H1 (cell line): ENCODE measurements around the gene ACAP2. TPM values are rescaled to one million over a fixed set of nuclear protein-coding genes. Genes with fewer than 3 reads are reported as not detected.
A peak's percentile ranks its signal among the peaks of the same experiment; 100 is the strongest.

Source experiments
- CTCF ChIA-PET: fragments of 300-600 bp; sonication (Branson Sonifier 250); formaldehyde crosslinking; loops from one replicate; lab custom pipeline; 2021; ENCODE audit not compliant: partially characterized antibody; lab: Charles Lee
- POLR2A ChIA-PET: fragments of 300-600 bp; sonication (Branson Sonifier 250); formaldehyde crosslinking; loops from one replicate; lab custom pipeline; 2021; ENCODE audit warnings: inconsistent platforms; ENCODE audit not compliant: partially characterized antibody; lab: Charles Lee
- DNase-seq, 2 experiments: peaks; one replicate each; pipeline versions ENCODE4 v3.0.0 to v3.0.0-alpha.2; 2010 to 2022; ENCODE audit warnings: low spot score in 2 of 2, low read depth in 1 of 2, mixed read lengths in 1 of 2
- FAIRE-seq: peaks from 2 replicates; lab custom pipeline; 2011; peaks lifted over from hg19 to GRCh38; lab: Jason Lieb, UNC
- H2AFZ ChIP-seq: 2 replicates; pipeline ENCODE4 v1.8.1; 2012; ENCODE audit warnings: low read length, inconsistent platforms
- H2AK5ac ChIP-seq: 2 replicates; pipeline ENCODE4 v1.6.1; 2013; ENCODE audit warnings: low read depth, low read length
- H2BK120ac ChIP-seq: replicated peaks from 2 replicates; pipeline ENCODE3; 2013; ENCODE audit warnings: low read depth, low read length, inconsistent platforms
- H2BK12ac ChIP-seq: 2 replicates; pipeline ENCODE4 v1.6.1; 2013; ENCODE audit warnings: low read depth, low read length
- H2BK15ac ChIP-seq: 2 replicates; pipeline ENCODE4 v1.6.1; 2013; ENCODE audit warnings: low read length
- H2BK20ac ChIP-seq: 2 replicates; pipeline ENCODE4 v1.6.1; 2013; ENCODE audit warnings: low read length
- H2BK5ac ChIP-seq: 2 replicates; pipeline ENCODE4 v1.6.1; 2013; ENCODE audit warnings: low read depth, low read length
- H3K14ac ChIP-seq: 2 replicates; pipeline ENCODE4 v1.6.1; 2013; ENCODE audit warnings: inconsistent platforms; ENCODE audit not compliant: insufficient read length
- H3K18ac ChIP-seq: 2 replicates; pipeline ENCODE4 v1.6.1; 2013; ENCODE audit warnings: low read length; ENCODE audit errors: extremely low read depth
- H3K23ac ChIP-seq: 2 replicates; pipeline ENCODE4 v1.6.1; 2013; ENCODE audit warnings: inconsistent platforms; ENCODE audit not compliant: insufficient read length
- H3K23me2 ChIP-seq: 2 replicates; pipeline ENCODE4 v1.6.1; 2013; ENCODE audit warnings: low read depth, low read length
- H3K27ac ChIP-seq: 2 replicates; pipeline ENCODE4 v1.6.1; 2011; ENCODE audit warnings: low read depth, low read length, inconsistent platforms
- H3K27me3 ChIP-seq, 4 experiments: replicated peaks in 1 of 4; 1 replicate in 1 of 4; 2 replicates in 3 of 4; pipeline versions ENCODE4 v1.6.1 to v1.8.1; 2011 to 2013; ENCODE audit warnings: low read length in 3 of 4, mild to moderate bottlenecking in 3 of 4, inconsistent platforms in 2 of 4, mixed read lengths in 2 of 4, moderate library complexity in 1 of 4; ENCODE audit not compliant: control insufficient read depth in 3 of 4, insufficient read depth in 3 of 4; ENCODE audit errors: extremely low read depth in 1 of 4
- H3K36me3 ChIP-seq, 4 experiments: 2 replicates each; pipeline versions ENCODE4 v1.6.1 to v1.8.1; 2011 to 2013; ENCODE audit warnings: mild to moderate bottlenecking in 4 of 4, low read length in 3 of 4, moderate library complexity in 2 of 4, control low read depth in 1 of 4, inconsistent platforms in 1 of 4; ENCODE audit not compliant: insufficient read depth in 4 of 4, control insufficient read depth in 2 of 4
- H3K4ac ChIP-seq: replicated peaks from 2 replicates; pipeline ENCODE3; 2013; ENCODE audit warnings: low read length, low read depth, mixed read lengths, inconsistent platforms; ENCODE audit not compliant: insufficient read length
- H3K4me1 ChIP-seq, 4 experiments: replicated peaks in 1 of 4; 1 replicate in 1 of 4; 2 replicates in 3 of 4; pipeline versions ENCODE4 v1.6.1 to v1.8.1; 2011 to 2013; ENCODE audit warnings: low read length in 3 of 4, inconsistent platforms in 2 of 4, mixed read lengths in 1 of 4; ENCODE audit not compliant: insufficient read depth in 4 of 4, control insufficient read depth in 3 of 4
- H3K4me2 ChIP-seq, 2 experiments: 2 replicates each; pipeline versions ENCODE4 v1.6.1 to v1.8.1; 2011 to 2013; ENCODE audit warnings: low read depth in 2 of 2, low read length in 2 of 2, control low read depth in 1 of 2, inconsistent platforms in 1 of 2, mild to moderate bottlenecking in 1 of 2; ENCODE audit not compliant: insufficient read depth in 1 of 2
- H3K4me3 ChIP-seq, 4 experiments: fragments of 200-600, 300-600 bp in 1 of 4; sonication (generic), shearing (Covaris generic), sonication (Bioruptor Twin) in 1 of 4; 2 replicates each; pipeline versions ENCODE4 v1.5.1 to v1.8.1; 2011 to 2016; ENCODE audit warnings: low read length in 4 of 4, low read depth in 3 of 4, control low read depth in 2 of 4, inconsistent platforms in 2 of 4, mild to moderate bottlenecking in 2 of 4, mixed read lengths in 1 of 4, moderate library complexity in 1 of 4; ENCODE audit not compliant: insufficient read depth in 2 of 4; ENCODE audit errors: extremely low read depth in 1 of 4
- H3K56ac ChIP-seq: replicated peaks from 2 replicates; pipeline ENCODE3; 2013; ENCODE audit warnings: low read depth, mild to moderate bottlenecking, mixed read lengths, low read length, inconsistent platforms; ENCODE audit not compliant: insufficient read length
- H3K79me1 ChIP-seq: 2 replicates; pipeline ENCODE4 v1.6.1; 2013; ENCODE audit warnings: low read depth, low read length, control low read depth
- H3K79me2 ChIP-seq, 2 experiments: 2 replicates each; pipeline versions ENCODE4 v1.6.1 to v1.8.1; 2012 to 2013; ENCODE audit warnings: low read length in 2 of 2, mild to moderate bottlenecking in 2 of 2, inconsistent platforms in 1 of 2; ENCODE audit not compliant: insufficient read depth in 2 of 2, control insufficient read depth in 1 of 2
- H3K9ac ChIP-seq, 4 experiments: replicated peaks in 1 of 4; 1 replicate in 1 of 4; 2 replicates in 3 of 4; pipeline versions ENCODE4 v1.6.1 to v1.8.1; 2011 to 2013; ENCODE audit warnings: low read depth in 3 of 4, low read length in 3 of 4, control low read depth in 2 of 4, mild to moderate bottlenecking in 2 of 4, moderate library complexity in 2 of 4, inconsistent platforms in 1 of 4; ENCODE audit errors: extremely low read depth in 1 of 4
- H3K9me3 ChIP-seq, 2 experiments: 2 replicates each; pipeline versions ENCODE4 v1.6.1 to v1.8.1; 2012 to 2013; ENCODE audit warnings: mild to moderate bottlenecking in 2 of 2, moderate library complexity in 2 of 2, control low read depth in 1 of 2, inconsistent platforms in 1 of 2, low read depth in 1 of 2, low read length in 1 of 2, mixed read lengths in 1 of 2; ENCODE audit not compliant: insufficient read depth in 2 of 2
- H4K20me1 ChIP-seq, 2 experiments: replicated peaks in 1 of 2; 2 replicates each; pipeline versions ENCODE3 to v1.8.1; 2011 to 2013; ENCODE audit warnings: inconsistent platforms in 2 of 2, low read length in 2 of 2, mild to moderate bottlenecking in 1 of 2; ENCODE audit not compliant: insufficient read depth in 2 of 2, control insufficient read depth in 1 of 2
- H4K5ac ChIP-seq: 2 replicates; pipeline ENCODE4 v1.6.1; 2013; ENCODE audit warnings: low read length, low read depth, mixed read lengths, inconsistent platforms; ENCODE audit not compliant: insufficient read length
- H4K8ac ChIP-seq: 2 replicates; pipeline ENCODE4 v1.8.0; 2013; ENCODE audit warnings: mild to moderate bottlenecking, moderate library complexity, low read length, inconsistent platforms; ENCODE audit not compliant: insufficient read depth; ENCODE audit errors: extremely low read depth
- H4K91ac ChIP-seq: replicated peaks from 2 replicates; pipeline ENCODE3; 2013; ENCODE audit warnings: low read length, mixed read lengths, inconsistent platforms; ENCODE audit not compliant: insufficient read length
- ASH2L ChIP-seq: fragments of 200-600, 300-600 bp; sonication (generic); IDR thresholded peaks from one replicate; pipeline ENCODE4 v1.7.1; 2017; ENCODE audit warnings: low read length
- CBX5 ChIP-seq: fragments of 300-800, 300-1000 bp; sonication (generic); IDR thresholded peaks from 2 replicates; pipeline ENCODE4 v1.7.1; 2016; ENCODE audit warnings: antibody characterized with exemption, low read length, low read depth
- NRF1 ChIP-seq: IDR thresholded peaks from 2 replicates; pipeline ENCODE4 v1.6.1; 2011; ENCODE audit warnings: mild to moderate bottlenecking, low read depth, low read length, improper control_type of control experiment
- RAD21 ChIP-seq, 2 experiments: IDR thresholded peaks in 1 of 2; conservative IDR thresholded peaks in 1 of 2; 2 replicates each; pipeline ENCODE4 v1.6.1; 2011; ENCODE audit warnings: low read depth in 2 of 2, low read length in 2 of 2, improper control_type of control experiment in 1 of 2, inconsistent platforms in 1 of 2, mild to moderate bottlenecking in 1 of 2, moderate library complexity in 1 of 2
- WGBS, 2 experiments: shearing (Covaris generic) in 1 of 2; methylation state at CpG; one replicate each; pipeline versions ENCODE4 v1.1.6 to v1.1.7; 2013 to 2015; ENCODE audit warnings: low lambda C conversion rate in 2 of 2, mixed read lengths in 2 of 2, inconsistent platforms in 1 of 2, low coverage in 1 of 2, missing lambda C conversion rate in 1 of 2; ENCODE audit not compliant: insufficient replicate concordance in 2 of 2, insufficient coverage in 1 of 2, insufficient read length in 1 of 2; ENCODE audit errors: extremely low coverage in 1 of 2, missing lambda C conversion rate in 1 of 2; 5-methylcytosine and 5-hydroxymethylcytosine counted together
- long read RNA-seq, 2 experiments: library from RNA in 1 of 2; library from capped mRNA in 1 of 2; stranded (forward); transcript quantifications; one replicate each; pipeline ENCODE4 v2.0.0, GENCODE V29; 2021; ENCODE audit warnings: inconsistent platforms in 1 of 2
- polyA minus RNA-seq, 3 experiments: library from RNA; depleted of rRNA, polyadenylated mRNA; stranded (reverse); fragments of >200 nt; gene quantifications; 1 replicate in 2 of 3; 2 replicates in 1 of 3; pipeline ENCODE4 v1.2.3, GENCODE V29; 2011
- polyA plus RNA-seq, 7 experiments: library from polyadenylated mRNA; depleted of rRNA in 3 of 7; stranded (reverse) in 5 of 7; unstranded in 2 of 7; fragments of >200 nt in 5 of 7; fragments of 200-250 nt in 2 of 7; gene quantifications; 1 replicate in 5 of 7; 2 replicates in 1 of 7; 4 replicates in 1 of 7; pipeline versions ENCODE4 v1.2.1 to v1.2.3, GENCODE V29; 2011 to 2013; ENCODE audit warnings: missing spikeins in 2 of 7, mixed read lengths in 2 of 7
- total RNA-seq: library from RNA; stranded (reverse); fragmentation: NEBNext Ultra II Directional; extraction: Animal tissue kit (Norgen Biotek cat#: 25700); gene quantifications from 2 replicates; pipeline ENCODE4 v1.2.1, GENCODE V29; 2021

The ACAP2 gene, protein sequence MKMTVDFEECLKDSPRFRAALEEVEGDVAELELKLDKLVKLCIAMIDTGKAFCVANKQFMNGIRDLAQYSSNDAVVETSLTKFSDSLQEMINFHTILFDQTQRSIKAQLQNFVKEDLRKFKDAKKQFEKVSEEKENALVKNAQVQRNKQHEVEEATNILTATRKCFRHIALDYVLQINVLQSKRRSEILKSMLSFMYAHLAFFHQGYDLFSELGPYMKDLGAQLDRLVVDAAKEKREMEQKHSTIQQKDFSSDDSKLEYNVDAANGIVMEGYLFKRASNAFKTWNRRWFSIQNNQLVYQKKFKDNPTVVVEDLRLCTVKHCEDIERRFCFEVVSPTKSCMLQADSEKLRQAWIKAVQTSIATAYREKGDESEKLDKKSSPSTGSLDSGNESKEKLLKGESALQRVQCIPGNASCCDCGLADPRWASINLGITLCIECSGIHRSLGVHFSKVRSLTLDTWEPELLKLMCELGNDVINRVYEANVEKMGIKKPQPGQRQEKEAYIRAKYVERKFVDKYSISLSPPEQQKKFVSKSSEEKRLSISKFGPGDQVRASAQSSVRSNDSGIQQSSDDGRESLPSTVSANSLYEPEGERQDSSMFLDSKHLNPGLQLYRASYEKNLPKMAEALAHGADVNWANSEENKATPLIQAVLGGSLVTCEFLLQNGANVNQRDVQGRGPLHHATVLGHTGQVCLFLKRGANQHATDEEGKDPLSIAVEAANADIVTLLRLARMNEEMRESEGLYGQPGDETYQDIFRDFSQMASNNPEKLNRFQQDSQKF
- 35.1 and 37.3 TPM in 2 replicates for total RNA-seq
- polyA plus RNA-seq (2011; rRNA removed): 5.6 and 7.7 TPM in 2 replicates
- polyA plus RNA-seq (2011; cell fraction: cytosol; rRNA removed): 10.5 TPM
- 7.2 TPM for polyA plus RNA-seq (2011; cell fraction: nucleus; rRNA removed)
- polyA plus RNA-seq (2012, experiment 1 of 2): 7.3 to 17.6 TPM (median 11.4 TPM) in 4 replicates
- polyA plus RNA-seq (2012, experiment 2 of 2): 0.59 TPM
- 18.2 TPM for polyA plus RNA-seq (2013, experiment 1 of 2)
- 16.6 TPM for polyA plus RNA-seq (2013, experiment 2 of 2)
- polyA minus RNA-seq (2011; rRNA and poly(A)+ RNA removed): 30.3 and 42.8 TPM in 2 replicates
- polyA minus RNA-seq (2011; cell fraction: cytosol; rRNA and poly(A)+ RNA removed): 31.2 TPM
- polyA minus RNA-seq (2011; cell fraction: nucleus; rRNA and poly(A)+ RNA removed): 53.4 TPM
- long read RNA-seq, experiment 1, full-length matches to known transcripts: 2 of 22 reads
- long read RNA-seq, experiment 1, partial matches to known transcripts: 4 of 22 reads
- long read RNA-seq, experiment 1, other reads (novel, unspliced or antisense): 16 of 22 reads
- long read RNA-seq, experiment 2, partial matches to known transcripts: 1 of 1 reads
- long read RNA-seq, experiment 2, other reads (novel, unspliced or antisense): 0 of 1 reads

DNA sequence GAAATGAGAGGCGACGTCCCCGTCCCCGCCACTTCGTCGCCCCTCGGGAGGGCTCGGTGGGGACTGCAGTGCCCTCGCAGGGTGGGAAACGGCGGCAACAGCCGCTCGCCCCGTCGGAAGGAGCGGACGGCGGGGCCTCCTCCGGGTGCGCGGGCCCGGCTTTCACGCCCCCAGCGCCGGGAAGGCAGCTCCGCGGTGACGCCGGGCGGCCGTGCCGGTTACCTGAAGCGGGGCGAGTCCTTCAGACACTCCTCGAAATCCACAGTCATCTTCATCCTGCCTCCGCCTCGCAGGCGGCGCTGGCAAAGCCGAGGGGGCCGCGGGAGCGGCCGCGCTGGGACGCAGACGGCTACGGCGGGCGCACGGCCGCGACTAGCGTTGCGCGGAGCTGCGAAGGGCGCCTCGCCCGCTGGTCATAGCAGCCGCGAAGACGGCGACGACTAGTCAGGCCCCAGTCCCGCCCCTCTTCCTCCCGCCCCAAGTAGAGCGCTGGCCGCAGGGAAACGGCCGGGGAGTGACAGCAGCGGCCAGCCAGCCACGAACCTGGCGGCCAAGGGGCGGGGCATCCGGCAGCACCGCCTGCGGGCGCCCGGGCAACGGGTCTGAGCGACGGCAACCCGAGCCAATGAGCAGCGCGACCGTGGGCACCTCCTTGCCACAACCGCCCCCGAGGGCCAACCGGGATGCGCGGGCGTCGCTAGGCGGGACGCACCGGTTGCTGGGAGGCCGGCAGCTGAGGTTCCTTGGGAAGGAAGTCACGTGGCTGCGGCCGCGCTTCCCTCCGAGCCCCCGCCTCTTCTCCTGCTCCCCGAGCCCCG, at the start of gene ACAP2:
TSS of gene ACAP2 (minus strand) at position 448 of the 818 bp plus-strand sequence. CDS start at position 275, 173 bp downstream.
- Histone ChIP-seq H3K27me3 (no peaks in the 10 kb centered on the region), H2BK120ac (no peak within 1 kb of the TSS), H3K4ac (no peak within 1 kb of the TSS), H3K27ac (peak within 1 kb of the TSS; percentile 53; the same call in 1 of the 2 replicates), H3K4me3 (peak within 1 kb of the TSS; percentile 75 to 89 (median 88)), H4K20me1 (peaks cover 0 to 6% of the 10 kb centered on the region in 2 experiments), H3K23me2 (peaks cover 8% of the 10 kb centered on the region), H3K4me2 (peak within 1 kb of the TSS; percentile 68 to 96), H3K18ac (peak within 1 kb of the TSS; percentile 32; the same call in 1 of the 2 replicates), H2AK5ac (no peak within 1 kb of the TSS), H2BK12ac (no peak within 1 kb of the TSS), H4K5ac (peak within 1 kb of the TSS; percentile 41), H3K4me1 (peaks cover 5 to 16% (median 8%) of the 10 kb centered on the region in 4 experiments; a peak in 5 of 7 replicates), H2AFZ (peak within 1 kb of the TSS; percentile 66), H3K9me3 (no peaks in the 10 kb centered on the region), H4K8ac (peak within 1 kb of the TSS; percentile 93), H3K23ac (no peak within 1 kb of the TSS), H4K91ac (peak within 1 kb of the TSS; percentile 23), H2BK15ac (no peak within 1 kb of the TSS), H3K9ac (peak within 1 kb of the TSS; percentile 65 to 88 (median 72)), H3K56ac (peak within 1 kb of the TSS; percentile 11), H3K36me3 (no peaks in the 10 kb centered on the region), H2BK20ac (no peak within 1 kb of the TSS), H3K79me1 (peaks cover 4% of the 10 kb centered on the region), H2BK5ac (peak within 1 kb of the TSS; percentile 35), H3K14ac (no peak within 1 kb of the TSS), H3K79me2 (peaks cover 0 to 40% of the 10 kb centered on the region in 2 experiments; a peak in 2 of 4 replicates)
- POLR2A ChIA-PET: interaction anchor here (0.6 to 2.9 kb wide), 5 partner anchors 9 to 172 kb away, joined by 3 to 13 read pairs (median 4); partner anchors contain the start of genes PPP1R2 and XXYLT1
- FAIRE-seq: no peak
- DNase-seq: peak; percentile 99 to 100
- CTCF ChIA-PET: interaction anchor here (0.5 to 1.5 kb wide), 2 partner anchors 55 to 169 kb away, joined by 3 to 4 read pairs; no protein-coding TSS in a partner anchor
- WGBS, 2 experiments: 1% methylated on average over 57 of the region's 106 CpGs; no CpG with 5 or more reads in 1 of the 2 experiments
- no peak for TF ChIP-seq NRF1
- TF ChIP-seq CBX5: no peak
- peak in 1 of 2 experiments; percentile 0; a peak in 1 of 4 replicates for TF ChIP-seq RAD21 (IDR thresholded peaks at IDR 0.05 in 1 of 2, conservative IDR thresholded peaks at IDR 0.05 in 1 of 2; ENCODE audit: low read depth in 2 of 2, low read length in 2 of 2)
- peak; percentile 82 for TF ChIP-seq ASH2L
